GM18511 (cell line): ENCODE data around the gene RHBDD3.
"Not testable (repeated sequence)": the region's sequence is repeated elsewhere in the genome, so short reads cannot be mapped to it uniquely, and the experiment has no call there.

Experiments used
- ATAC-seq: cut with Tn5 transposase; IDR thresholded peaks from one replicate; pipeline ENCODE4 v1.9.1; 2021; ENCODE audit warnings: mild to moderate bottlenecking, moderate library complexity; ENCODE audit not compliant: unreplicated experiment

The RHBDD3 gene

DNA sequence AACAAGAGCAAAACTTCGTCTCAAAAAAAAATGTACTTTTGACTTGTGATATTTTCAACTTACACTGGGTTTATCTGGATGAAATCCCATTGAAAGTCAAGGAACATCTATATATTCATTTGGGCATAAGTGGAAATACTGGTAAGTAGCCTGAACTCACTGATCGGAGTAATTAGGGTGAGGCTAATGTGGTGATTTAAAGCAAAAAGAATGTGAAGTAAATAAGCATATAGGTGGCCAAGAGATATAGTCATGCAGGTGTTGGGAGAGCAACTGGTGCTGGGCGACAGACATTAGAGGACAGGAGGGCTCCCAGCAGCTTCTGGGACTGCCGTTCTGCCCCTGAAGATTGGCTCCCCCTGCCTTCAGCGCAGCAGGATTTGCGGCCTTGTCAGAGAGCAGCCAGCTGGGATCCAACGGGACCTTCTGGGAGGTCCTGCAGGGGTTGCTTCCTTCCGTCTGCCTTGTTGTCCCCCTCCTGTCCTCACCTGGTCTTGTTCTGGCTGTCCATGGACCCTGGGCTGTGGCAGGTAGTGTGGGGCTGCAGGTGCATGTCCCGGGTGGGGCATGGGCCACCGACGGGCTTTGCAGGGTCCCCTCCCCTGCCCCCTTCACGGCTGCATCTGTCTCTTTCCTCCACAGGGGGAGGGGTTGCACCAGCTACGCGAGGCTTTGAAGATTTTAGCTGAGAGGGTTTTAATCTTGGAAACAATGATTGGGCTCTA, 14.1 kb downstream of the RHBDD3 start:
- no peak for ATAC-seq

DNA sequence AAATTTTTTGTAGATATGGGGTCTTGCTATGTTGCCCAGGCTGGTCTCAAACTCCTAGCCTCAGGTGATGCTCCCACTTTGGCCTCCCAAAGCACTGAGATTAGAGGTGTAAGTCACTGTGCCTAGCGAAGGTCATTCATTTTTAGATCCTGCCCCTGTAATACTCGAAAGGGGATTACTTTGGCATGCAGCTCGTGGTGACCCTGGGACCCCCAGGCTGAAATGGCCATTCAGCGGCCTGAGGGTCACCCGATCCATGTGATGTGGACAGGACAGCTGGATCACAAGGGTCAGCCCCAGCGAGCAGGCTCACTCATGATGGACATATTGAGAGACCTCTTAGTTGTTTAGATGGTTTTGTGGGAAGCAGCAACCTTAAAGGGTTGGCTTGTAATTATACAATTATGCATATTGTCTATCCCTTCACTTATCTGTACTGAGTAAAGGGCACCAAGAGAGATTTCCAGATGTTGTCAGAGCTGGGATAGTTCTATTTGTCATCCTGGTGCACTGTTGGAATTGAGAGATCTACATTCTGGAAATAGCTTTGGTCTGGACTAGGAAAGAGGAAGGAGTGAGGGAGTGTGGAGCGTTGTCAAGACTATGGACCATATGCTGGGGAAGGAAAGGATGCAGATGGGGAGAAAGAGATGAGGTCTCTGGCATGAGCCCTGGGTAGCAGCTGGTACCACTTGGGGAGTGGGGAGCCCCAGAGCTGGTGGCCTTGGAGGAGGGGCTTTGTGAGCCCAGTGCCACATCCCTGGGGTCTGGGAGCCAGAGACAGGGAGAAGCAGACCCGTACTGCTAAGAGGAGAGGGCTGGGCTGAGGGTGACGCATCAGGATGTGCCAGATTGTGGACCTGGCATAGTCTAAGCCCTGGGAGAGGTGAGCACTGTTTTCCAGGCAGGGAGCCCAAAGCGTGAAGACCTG, 15.5 kb downstream of the RHBDD3 start:
- no peak for ATAC-seq

GRCh38 chr22:29251265-29251664, 16.5 kb downstream of the RHBDD3 start:
- ATAC-seq = no peak

- ATAC-seq = not testable (repeated sequence)
These were observed 19.9 kb downstream of the RHBDD3 start for GRCh38 chr22:29247891-29248290.

GRCh38 chr22:29245626-29246385, 22.0 kb downstream of the RHBDD3 start:
- ATAC-seq = no peak

DNA sequence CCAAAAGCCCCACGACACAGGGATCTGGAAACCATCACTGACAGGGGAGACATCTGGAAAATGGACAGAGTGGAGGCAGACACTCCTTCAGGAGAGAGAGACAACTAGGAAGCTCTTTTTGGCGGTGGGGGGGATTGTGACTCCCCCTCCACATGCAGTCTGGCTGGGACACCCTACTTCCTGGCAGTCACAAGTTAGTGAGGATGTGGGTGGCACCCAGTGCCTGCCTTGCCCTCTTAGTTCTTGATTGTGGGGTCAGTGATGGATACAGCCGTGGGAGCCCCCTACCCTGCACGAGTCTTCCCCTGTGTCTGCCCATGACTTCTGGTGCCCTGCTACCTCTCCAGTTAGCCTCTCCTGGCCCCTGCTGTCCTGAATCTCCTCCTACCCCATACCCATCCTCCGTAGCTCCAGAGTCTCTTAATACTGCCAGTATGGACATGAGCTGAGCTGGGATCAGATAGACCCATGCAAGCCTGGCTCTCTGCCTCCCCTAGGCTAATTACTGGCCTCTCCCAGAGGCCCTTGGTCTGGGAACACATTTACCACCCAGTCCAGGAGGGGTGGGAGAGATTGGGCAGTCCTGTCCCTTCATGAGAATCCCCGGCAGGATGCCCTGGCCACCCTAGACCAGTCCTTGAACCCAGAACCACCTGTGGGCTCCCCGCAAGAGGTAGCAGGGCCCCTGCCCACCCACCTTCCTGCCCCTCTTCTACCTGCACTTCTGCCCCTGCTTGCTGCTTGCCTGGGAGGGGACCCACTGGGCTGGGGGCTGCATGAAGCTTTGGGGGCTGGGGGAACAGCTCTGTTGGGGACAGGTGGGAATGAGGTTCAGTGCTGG, 22.8 kb downstream of the RHBDD3 start:
- no peak for ATAC-seq

GRCh38 chr22:29243874-29244446, 23.8 kb downstream of the RHBDD3 start:
- ATAC-seq = no peak

- not testable (repeated sequence) for ATAC-seq
These were observed 27.3 kb downstream of the RHBDD3 start for GRCh38 chr22:29240481-29240880.

- no peak for ATAC-seq
These were observed 34.4 kb downstream of the RHBDD3 start for GRCh38 chr22:29233277-29233877.

DNA sequence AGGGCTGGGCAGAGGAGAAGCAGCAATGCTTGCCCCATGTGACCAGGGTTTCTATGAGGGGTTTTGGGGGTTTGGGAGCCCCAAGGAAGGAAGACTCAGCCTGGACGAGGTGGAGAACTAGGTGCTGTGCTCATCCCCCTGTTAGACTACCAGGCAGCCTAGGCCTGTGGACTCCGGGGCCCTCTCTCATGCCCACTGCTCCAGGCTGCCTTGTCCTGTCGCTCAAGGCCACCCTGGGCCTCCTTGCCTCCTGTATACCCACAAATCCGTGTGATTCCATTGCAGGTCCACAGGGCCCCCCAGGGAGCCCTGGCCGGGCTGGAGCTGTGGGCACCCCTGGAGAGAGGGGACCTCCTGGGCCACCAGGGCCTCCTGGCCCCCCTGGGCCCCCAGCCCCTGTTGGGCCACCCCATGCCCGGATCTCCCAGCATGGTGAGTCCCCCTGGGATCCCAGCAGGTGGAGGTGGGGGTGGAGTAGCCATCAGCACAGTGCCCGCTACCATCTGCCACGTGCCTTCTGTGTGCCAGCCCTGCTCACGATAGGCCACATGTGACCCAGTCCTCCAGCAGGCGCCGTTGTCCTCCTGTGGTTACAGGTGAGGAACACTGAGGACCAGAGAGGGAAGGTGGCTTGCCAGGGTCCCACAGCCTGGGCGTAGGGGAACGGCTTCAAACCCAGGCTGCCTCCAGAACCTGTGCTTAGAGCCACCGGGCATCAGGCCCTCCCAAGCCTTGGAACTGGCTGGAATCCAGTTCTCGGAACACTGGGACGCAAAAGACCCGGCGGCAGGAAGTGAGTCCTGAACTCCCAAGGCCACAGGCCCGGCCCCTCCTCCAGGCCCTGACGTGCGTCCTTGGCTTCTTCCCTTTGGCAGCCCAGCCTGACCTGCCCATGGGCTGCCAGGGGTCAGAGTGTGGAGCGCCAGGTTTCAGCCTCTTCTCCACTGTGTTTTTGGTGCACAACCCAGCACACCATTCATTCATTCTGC, 35.5 kb downstream of the RHBDD3 start:
- ATAC-seq = no peak

GRCh38 chr22:29230972-29231875, 36.6 kb downstream of the RHBDD3 start:
- ATAC-seq = no peak

DNA sequence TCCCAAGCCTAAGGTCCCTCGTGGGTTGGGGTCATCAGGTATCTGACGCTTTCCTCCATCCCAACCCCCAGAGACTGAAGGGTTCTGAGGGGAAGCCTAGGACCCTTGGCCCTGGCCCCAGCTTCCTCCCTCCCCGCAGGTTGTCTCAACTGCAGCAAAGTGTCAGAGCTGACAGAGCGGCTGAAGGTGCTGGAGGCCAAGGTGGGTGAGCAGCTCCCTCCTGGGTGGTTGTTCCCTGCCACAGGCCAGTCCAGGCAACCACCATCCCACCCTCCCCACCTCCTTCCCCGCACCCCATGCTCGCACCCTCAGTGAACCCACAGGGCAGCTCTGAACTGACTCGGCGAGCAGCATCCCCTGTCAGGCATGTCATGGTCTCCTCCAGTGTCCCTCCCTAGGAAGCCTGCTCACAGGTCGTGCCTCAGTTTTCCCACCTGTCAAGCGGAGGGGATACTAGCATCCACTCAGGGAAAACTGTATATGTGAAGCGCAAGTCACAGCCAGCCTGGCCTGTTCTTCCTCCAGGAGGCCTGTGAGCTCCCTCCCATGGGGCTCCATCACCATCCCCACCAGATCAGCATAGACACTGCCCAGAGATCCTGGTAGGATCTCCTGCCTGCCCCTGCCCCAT, 41.3 kb downstream of the RHBDD3 start:
- ATAC-seq = no peak

DNA sequence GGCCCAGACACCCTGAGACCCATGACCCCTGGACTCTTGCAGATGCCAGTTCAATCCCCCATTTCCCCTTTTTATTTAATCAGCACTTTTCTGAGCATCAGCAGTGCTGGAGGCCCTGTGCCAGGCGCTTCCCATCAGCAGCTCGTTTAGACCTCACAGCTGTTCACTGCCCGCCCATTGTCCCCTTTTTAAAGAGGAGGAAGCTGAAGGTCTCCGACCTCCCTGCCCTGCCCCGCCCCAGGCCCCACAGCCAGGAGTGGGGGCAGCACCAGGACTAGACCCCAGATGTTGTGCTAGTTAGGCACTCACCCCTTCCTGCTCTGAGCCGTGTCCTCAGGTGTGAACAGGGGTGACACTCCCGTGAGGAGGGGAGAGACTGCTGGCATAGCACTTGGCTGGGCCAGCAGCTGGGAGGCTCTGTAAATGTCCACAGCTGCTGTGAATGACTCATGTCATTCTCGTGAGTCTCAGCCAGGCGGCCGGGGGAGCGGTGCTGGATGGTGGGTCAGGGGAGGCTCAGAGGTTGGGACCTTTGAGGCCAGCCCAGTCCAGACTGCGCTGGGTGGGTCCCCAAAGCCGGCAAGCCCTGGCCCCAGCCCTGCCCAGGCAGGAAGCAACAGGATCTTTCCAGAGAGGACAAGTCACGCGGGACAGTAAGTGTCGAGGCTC, 42.2 kb downstream of the RHBDD3 start:
- ATAC-seq = no peak

DNA sequence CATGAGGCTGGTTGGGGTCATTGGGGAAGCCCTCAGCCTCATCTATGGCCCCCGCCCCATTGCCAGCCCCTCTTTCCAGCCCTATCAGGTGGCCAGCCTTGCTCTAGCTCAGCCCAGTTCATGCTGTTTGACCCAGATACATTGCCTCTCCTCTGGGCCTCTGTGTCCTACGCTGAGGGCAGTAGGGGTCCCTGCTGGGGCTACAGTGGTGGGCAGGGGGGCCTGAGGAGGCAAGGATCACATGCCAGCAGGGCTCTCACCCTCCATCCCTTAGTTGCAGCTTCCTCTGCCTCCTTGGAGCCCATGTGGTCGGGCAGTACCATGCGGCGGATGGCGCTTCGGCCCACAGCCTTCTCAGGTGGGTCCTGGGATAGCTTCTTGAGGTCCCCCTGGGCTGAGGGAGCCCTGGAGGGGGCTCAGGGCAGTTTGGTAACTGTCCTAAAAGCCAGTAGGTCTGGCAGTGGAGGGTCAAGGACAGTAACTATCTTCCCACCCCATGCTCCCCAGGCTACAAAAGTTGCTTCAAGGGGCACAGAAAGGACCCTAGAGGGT, 42.8 kb downstream of the RHBDD3 start:
- ATAC-seq = no peak

DNA sequence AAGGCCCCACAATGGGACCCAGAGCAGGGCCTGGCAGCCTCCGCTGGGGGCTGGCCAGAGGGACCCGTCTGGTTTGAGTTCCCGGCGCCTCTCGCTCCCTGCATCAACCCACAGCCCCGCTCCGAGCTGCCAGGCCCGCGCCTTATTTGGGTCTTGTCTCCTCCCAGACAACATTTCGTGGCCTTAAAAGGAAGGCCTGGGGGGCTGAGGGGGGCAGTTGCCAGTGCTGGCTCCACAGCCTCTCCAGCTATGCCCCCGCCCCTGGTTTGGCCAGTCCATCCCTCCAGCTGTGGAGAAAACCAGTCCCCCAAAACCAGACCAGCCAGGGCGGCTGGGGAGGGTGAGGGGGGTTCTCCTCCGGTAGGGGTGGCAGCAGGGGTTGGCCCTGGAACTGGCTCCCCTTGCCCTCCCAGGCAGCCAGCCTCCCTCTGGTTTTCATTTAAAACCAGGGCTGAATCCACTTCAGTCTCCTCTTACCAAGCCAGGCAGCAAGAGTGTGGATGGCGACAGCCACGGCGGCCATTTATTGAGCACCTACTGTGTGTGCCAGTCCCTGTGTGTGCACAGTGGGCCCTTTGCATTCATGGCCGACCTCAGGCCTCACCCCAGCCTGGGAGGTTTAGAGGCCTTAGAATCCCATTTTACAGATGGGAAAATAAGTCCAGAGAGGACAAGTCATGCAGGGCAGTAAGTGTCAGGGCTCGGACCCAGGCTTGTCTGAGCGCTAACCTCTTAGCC, 43.5 kb downstream of the RHBDD3 start:
- ATAC-seq = no peak
